Thymus (tissue), 11 donors: ENCODE results near the gene USP7. TPM values are rescaled to one million over a fixed set of nuclear protein-coding genes. Genes with fewer than 3 reads are reported as not detected.
"Not testable (repeated sequence)": the region's sequence is repeated elsewhere in the genome, so short reads cannot be mapped to it uniquely, and the experiment has no call there.

Source experiments
- DNase-seq, 9 donors: peaks; one replicate each; pipeline ENCODE4 v3.0.0-alpha.2; 2013; ENCODE audit warnings: low spot score in 9 of 9, low read depth in 6 of 9, missing footprints in 1 of 9
- H3K27ac ChIP-seq, 2 donors: one replicate each; pipeline ENCODE4 v1.5.1; 2013; ENCODE audit warnings: control low read depth in 1 of 2, low read depth in 1 of 2, low read length in 1 of 2, mild to moderate bottlenecking in 1 of 2, moderate library complexity in 1 of 2
- H3K27me3 ChIP-seq, 2 donors: one replicate each; pipeline ENCODE4 v1.5.1; 2013; ENCODE audit warnings: low read length in 1 of 2; ENCODE audit not compliant: control insufficient read depth in 2 of 2, insufficient read depth in 1 of 2
- H3K36me3 ChIP-seq, 2 donors: one replicate each; pipeline ENCODE4 v1.5.1; 2013; ENCODE audit warnings: low read length in 1 of 2, mild to moderate bottlenecking in 1 of 2, moderate library complexity in 1 of 2; ENCODE audit not compliant: control insufficient read depth in 2 of 2, insufficient read depth in 2 of 2
- H3K4me1 ChIP-seq, 2 donors: one replicate each; pipeline ENCODE4 v1.5.1; 2013; ENCODE audit warnings: low read length in 2 of 2; ENCODE audit not compliant: control insufficient read depth in 2 of 2, insufficient read depth in 2 of 2
- H3K4me3 ChIP-seq, 2 donors: one replicate each; pipeline ENCODE4 v1.5.1; 2013; ENCODE audit warnings: low read length in 2 of 2, control low read depth in 1 of 2, mild to moderate bottlenecking in 1 of 2
- H3K9me3 ChIP-seq, 2 donors: one replicate each; pipeline ENCODE4 v1.5.1; 2013; ENCODE audit warnings: low read length in 1 of 2, mild to moderate bottlenecking in 1 of 2; ENCODE audit not compliant: control insufficient read depth in 2 of 2, insufficient read depth in 1 of 2
- WGBS: extraction: QIAGEN DNeasy Blood & Tissue Kit; methylation state at CpG from one replicate; pipeline ENCODE4 v1.1.7; 2013; 5-methylcytosine and 5-hydroxymethylcytosine counted together
- polyA plus RNA-seq: library from polyadenylated mRNA; stranded (reverse); fragments of 200-250 nt; gene quantifications from one replicate; pipeline ENCODE4 v1.2.3, GENCODE V29; 2013
- total RNA-seq: library from RNA; stranded (reverse); fragments of 120-200 nt; gene quantifications from one replicate; pipeline ENCODE4 v1.2.4, GENCODE V29; 2013
- donor health status: healthy.

USP7 gene
- total and polyA plus RNA-seq, 2 donors = 58.3 to 75.1 TPM

DNA sequence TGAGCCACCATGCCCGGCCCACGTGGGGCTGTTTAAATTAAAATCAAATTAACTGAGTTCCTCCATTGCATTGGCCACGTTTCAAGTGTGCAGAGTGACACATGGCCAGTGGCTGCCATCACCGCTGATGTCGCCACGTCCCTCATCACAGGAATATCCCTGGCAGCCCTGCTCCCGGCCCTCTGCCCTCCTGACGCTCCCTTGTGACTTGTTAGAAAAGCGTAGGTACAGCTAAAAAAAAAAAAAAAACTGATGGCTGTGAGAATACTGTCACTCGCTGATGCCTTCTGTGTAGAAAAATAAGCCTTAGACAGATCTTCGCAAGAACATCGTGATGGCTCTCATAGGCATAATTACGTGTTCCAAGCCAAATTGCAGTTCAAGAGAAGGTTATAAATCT lies 116.6 kb downstream of the USP7 start:
- Histone ChIP-seq H3K27ac (no peak overlapping the region), H3K27me3 (no peaks in the 10 kb centered on the region), H3K4me3 (no peak overlapping the region), H3K36me3 (peaks cover 24 to 37% of the 10 kb centered on the region in 2 donors), H3K9me3 (no peaks in the 10 kb centered on the region), H3K4me1 (no peaks in the 10 kb centered on the region)
- 90% methylated on average over 13 of the region's 13 CpGs for WGBS
- no peak for DNase-seq

DNA sequence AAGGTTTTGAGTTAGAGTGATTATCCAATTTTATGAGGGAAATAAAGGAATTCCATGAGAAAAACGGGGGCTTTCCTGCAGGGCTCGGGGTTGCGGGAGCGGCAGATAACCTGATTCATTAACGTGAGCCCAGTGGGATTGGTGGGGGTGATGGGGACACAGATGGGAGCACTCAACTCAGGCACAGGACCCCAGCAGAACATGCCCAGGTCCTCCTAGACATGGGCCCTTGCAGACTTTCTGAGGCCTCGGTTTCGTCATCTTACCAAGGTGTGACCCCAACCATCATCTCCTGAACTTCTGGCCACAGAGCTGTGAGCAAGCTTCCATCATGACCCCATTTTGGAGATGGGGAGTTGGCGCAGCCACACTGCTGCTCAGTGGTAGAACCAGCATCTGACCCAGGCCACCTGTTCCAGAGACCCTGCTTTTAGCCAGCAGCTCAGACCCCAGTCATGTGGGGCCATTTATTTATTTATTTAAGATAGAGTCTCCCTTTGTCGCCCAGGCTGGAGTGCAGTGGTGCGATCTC lies 117.2 kb downstream of the USP7 start:
- Histone ChIP-seq H3K4me3 (no peak overlapping the region), H3K27ac (no peak overlapping the region), H3K9me3 (no peaks in the 10 kb centered on the region), H3K4me1 (no peaks in the 10 kb centered on the region), H3K27me3 (no peaks in the 10 kb centered on the region), H3K36me3 (peaks cover 24 to 33% of the 10 kb centered on the region in 2 donors)
- no peak for DNase-seq
- WGBS = 98% methylated on average over 10 of the region's 10 CpGs

GRCh38 chr16:8845699-8846298 lies 117.9 kb downstream of the USP7 start:
- no peak overlapping the region for H3K27ac ChIP-seq
- H3K27me3 ChIP-seq = no peaks in the 10 kb centered on the region
- H3K9me3 ChIP-seq = no peaks in the 10 kb centered on the region
- H3K36me3 ChIP-seq = peaks cover 24 to 33% of the 10 kb centered on the region in 2 donors
- no peak for DNase-seq
- WGBS = 98% methylated on average over 7 of the region's 7 CpGs
- no peak overlapping the region for H3K4me3 ChIP-seq
- H3K4me1 ChIP-seq = no peaks in the 10 kb centered on the region

DNA sequence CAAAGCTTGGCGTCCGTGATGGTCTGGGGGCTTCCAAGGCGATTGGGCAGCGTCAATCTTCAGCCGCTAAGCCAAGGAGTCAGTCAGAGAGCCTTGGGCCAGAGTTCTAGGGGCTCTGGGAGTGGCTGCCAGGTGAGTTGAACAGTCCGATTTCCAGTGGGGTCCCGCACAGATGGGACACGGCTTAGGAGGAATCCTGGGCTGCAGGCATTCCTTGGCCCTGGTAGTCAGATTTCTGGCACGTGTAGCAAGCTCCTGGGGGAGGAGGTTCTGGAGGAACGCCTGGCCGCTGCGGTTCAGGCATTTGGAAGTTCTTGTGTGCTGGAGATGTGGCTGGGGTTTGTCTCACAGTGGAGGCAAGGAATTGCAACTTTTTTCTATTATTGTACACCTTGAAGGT lies 120.4 kb downstream of the USP7 start:
- H3K4me1 ChIP-seq, H3K27ac ChIP-seq, H3K27me3 ChIP-seq, H3K9me3 ChIP-seq, DNase-seq, H3K4me3 ChIP-seq, H3K36me3 ChIP-seq: not testable (repeated sequence)
- 91% methylated on average over 12 of the region's 12 CpGs for WGBS

Other genes starting within 250 kb of the USP7 start
- 6.3 TPM for gene TMEM186, start 166.3 kb downstream of the USP7 start, total RNA-seq
- gene TMEM186, start 166.3 kb downstream of the USP7 start, polyA plus RNA-seq = 14.2 TPM
- 13.8 TPM for gene PMM2, start 166.1 kb downstream of the USP7 start, total RNA-seq
- 18.6 TPM for gene PMM2, start 166.1 kb downstream of the USP7 start, polyA plus RNA-seq
- gene CARHSP1, start 94.9 kb downstream of the USP7 start, total RNA-seq = 86.7 TPM
- gene CARHSP1, start 94.9 kb downstream of the USP7 start, polyA plus RNA-seq = 100 TPM
- not detected for gene LITAFD, start 81.6 kb downstream of the USP7 start, total RNA-seq
- not detected for gene LITAFD, start 81.6 kb downstream of the USP7 start, polyA plus RNA-seq
- 33.7 TPM for gene HAPSTR1, start 127.7 kb upstream of the USP7 start, total RNA-seq
- 20.8 TPM for gene HAPSTR1, start 127.7 kb upstream of the USP7 start, polyA plus RNA-seq